ENCODE measurements around the gene GSS. TPM values are rescaled to one million over a fixed set of nuclear protein-coding genes. Genes with fewer than 3 reads are reported as not detected.

GSS gene
- total and polyA plus RNA-seq, 4 experiments from 2014 or later = 32.2 to 43.3 (median 39.8) TPM

DNA sequence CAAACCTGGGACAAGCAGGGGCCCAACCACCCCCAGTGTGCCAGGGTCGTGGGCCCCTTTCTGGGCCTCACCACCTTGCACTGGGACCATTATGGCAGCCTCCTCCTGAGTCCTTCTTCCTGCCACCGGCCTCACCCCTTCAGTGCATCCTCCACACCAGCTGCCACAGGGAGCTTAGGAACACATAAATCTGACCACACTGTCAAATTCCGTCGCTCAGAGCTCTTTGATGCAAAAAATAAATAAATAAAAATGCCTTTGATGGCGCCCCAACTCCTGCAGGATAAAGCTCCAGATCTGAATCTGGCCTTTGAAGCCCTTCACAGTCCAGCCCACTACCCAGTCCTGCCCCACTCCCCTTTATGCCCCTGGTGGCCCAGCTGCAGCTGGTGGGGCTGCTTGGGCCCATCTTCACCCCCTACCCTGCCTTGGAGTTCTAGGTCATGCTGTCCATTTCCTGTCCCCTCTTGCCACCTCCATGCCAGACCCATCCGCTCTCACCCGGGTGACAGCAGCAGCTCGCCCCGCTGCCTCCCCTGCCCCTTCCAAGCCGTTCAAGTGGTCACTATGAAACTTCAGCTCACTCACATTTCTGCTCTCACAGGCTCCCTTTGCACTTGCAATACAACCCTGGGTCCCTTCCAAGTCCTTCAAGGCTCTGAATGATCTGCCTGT lies 16.1 kb upstream of the GSS start:
- Mint-ChIP-seq H3K36me3 (no peaks in the 10 kb centered on the region), H3K4me1 (no peaks in the 10 kb centered on the region), H3K9me3 (no peaks in the 10 kb centered on the region), H3K4me3 (no peak overlapping the region), H3K27ac (peak overlapping the region in 1 of 7 donors; percentile 54), H3K27me3 (peaks cover 0 to 1% of the 10 kb centered on the region in 2 donors)
- Histone ChIP-seq H3K4me1 (ENCODE audit: insufficient read depth, low read length) (no peaks in the 10 kb centered on the region), H3K4me3 (ENCODE audit: low read length in 2 of 2) (no peak overlapping the region), H3K36me3 (ENCODE audit: insufficient read depth, low read length) (no peaks in the 10 kb centered on the region), H3K27me3 (ENCODE audit: insufficient read depth, low read length) (no peaks in the 10 kb centered on the region), H3K9me3 (ENCODE audit: control insufficient read depth in 1 of 2, low read length in 2 of 2) (no peaks in the 10 kb centered on the region), H3K27ac (ENCODE audit: low read depth, low read length) (no peak overlapping the region)
- intact Hi-C loops (cut with micrococcal nuclease) = no loop called here
- POLR2A ChIA-PET (ENCODE audit: partially characterized antibody) = no interaction called here
- no peak for DNase-seq
- CTCF ChIA-PET (ENCODE audit: partially characterized antibody) = no interaction called here

DNA sequence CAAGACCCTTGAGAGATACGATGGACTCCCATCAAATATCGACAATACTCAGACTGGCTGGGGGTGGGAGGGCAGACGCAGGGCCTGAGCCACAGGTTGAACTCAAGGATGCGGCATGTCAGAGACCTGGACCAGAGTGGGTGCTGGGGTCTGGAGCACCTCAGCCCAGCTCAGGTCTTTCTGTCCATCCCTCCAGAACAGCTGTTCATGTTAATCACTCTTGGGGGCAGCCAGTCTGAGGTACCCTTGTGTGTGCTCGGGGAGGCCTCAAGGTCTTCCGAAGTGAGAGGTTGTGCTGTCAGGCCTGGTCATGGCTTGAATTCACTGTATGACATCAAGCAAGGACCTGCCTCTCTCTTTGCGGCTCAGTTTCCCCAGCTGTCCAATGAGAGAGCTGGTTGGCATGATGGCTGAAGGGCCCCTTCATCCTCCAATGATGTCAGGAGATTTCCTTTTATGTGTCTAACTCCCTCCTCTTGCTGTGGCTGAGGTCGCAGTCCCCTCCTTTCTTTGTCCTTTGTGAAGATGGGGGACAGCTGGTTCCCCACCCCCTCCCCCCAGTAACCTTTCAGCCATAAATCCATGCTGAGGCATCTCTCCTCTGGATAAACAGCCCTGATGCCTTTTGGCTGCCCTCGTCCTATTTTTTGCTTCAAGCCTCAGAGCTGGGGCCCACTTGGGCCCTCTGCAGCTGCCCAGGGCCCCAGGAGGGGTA lies 15.4 kb upstream of the GSS start:
- H3K27ac Mint-ChIP-seq = no peak overlapping the region
- Histone ChIP-seq H3K27me3 (ENCODE audit: insufficient read depth, low read length) (no peaks in the 10 kb centered on the region), H3K27ac (ENCODE audit: low read depth, low read length) (no peak overlapping the region), H3K4me3 (ENCODE audit: low read length in 2 of 2) (no peak overlapping the region), H3K9me3 (ENCODE audit: control insufficient read depth in 1 of 2, low read length in 2 of 2) (no peaks in the 10 kb centered on the region), H3K4me1 (ENCODE audit: insufficient read depth, low read length) (no peaks in the 10 kb centered on the region), H3K36me3 (ENCODE audit: insufficient read depth, low read length) (no peaks in the 10 kb centered on the region)
- CTCF ChIA-PET (ENCODE audit: partially characterized antibody) = no interaction called here
- no peak overlapping the region for H3K4me3 Mint-ChIP-seq
- H3K27me3 Mint-ChIP-seq = peaks cover 0 to 1% of the 10 kb centered on the region in 2 donors
- intact Hi-C loops (cut with micrococcal nuclease) = no loop called here
- no peaks in the 10 kb centered on the region for H3K9me3 Mint-ChIP-seq
- H3K36me3 Mint-ChIP-seq = no peaks in the 10 kb centered on the region
- POLR2A ChIA-PET (ENCODE audit: partially characterized antibody) = no interaction called here
- DNase-seq = no peak
- no peaks in the 10 kb centered on the region for H3K4me1 Mint-ChIP-seq

DNA sequence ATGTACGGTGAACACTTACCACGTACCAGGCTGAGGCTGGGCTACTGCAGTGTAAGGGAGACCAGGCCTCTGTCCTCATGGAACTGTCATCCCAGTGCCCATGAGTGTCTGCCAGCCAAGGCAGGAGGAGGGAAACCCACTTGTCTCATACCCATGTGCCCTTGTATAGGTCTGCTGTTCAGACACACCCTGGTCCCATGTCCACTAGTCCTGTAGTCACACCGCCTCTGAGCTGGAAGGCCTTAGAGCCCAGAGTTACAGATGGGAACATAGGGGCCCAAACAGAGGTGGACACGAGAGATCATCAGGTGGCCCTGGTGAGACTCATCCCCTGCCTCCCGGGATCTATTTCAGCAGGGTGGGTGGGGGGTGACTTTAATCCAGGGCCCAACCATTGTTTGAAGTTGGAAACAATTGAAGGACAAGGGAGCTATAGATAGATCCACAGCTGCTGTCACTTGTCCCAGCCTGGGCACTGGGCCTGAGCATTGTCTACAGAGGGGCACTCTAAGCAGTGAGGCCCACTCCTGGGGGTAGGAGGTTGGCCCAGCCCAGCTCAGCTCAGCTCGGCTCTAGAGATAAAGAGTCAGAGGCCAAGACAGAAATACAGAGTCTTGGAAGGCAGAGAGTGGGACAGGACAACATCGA lies 14.7 kb upstream of the GSS start:
- POLR2A ChIA-PET (ENCODE audit: partially characterized antibody) = no interaction called here

DNA sequence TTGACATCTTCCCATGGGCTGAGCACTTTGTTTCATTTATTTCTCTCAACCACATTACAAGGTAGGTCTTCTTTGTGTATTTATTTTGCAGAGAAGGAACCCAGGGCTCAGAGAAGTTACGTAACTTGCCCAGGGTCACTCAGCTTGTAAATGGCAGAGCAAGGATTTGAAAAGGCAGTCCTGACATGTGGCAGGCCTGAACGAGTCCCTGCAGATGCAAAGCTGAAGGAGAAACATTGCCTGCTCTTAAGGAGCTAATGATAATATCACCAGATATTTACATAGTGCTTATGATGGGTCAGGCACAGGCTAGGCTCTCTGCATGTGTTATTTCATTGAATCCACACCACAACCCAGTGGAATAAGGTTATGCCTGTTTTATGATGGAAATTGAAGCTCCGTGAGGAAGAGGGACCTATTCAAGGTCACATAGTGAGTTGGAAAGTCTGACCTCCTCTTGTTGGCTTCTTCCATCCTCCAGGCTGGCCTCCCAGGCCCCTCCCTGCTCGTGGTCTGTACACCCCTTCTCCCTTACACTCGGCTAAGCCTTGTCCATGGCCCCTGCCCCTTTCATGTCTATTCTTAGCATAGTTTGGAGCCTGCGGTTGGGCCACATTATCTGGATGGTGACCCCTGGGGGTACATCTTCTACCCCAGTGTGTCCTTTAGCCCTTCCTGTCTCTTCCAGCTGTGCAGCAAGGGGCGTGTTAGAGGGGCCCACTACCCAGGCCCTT lies 12.6 kb upstream of the GSS start:
- Mint-ChIP-seq H3K27ac (no peak overlapping the region), H3K36me3 (no peaks in the 10 kb centered on the region), H3K27me3 (no peaks in the 10 kb centered on the region), H3K4me3 (no peak overlapping the region), H3K9me3 (no peaks in the 10 kb centered on the region), H3K4me1 (no peaks in the 10 kb centered on the region)
- Histone ChIP-seq H3K27ac (ENCODE audit: low read depth, low read length) (no peak overlapping the region), H3K4me3 (ENCODE audit: low read length in 2 of 2) (no peak overlapping the region), H3K9me3 (ENCODE audit: control insufficient read depth in 1 of 2, low read length in 2 of 2) (no peaks in the 10 kb centered on the region), H3K27me3 (ENCODE audit: insufficient read depth, low read length) (no peaks in the 10 kb centered on the region), H3K4me1 (ENCODE audit: insufficient read depth, low read length) (no peaks in the 10 kb centered on the region), H3K36me3 (ENCODE audit: insufficient read depth, low read length) (no peaks in the 10 kb centered on the region)
- ChIA-PET CTCF (ENCODE audit: partially characterized antibody) (interaction anchor here (0.7 kb wide), 1 partner anchor 85 kb away, joined by 3 read pairs; no protein-coding TSS in a partner anchor), POLR2A (ENCODE audit: partially characterized antibody) (no interaction called here)
- intact Hi-C loops (cut with micrococcal nuclease) = no loop called here
- DNase-seq = no peak

More for the DNA sequence above, 14.7 kb upstream of the GSS start:
- Histone ChIP-seq H3K27ac (ENCODE audit: low read depth, low read length) (no peak overlapping the region), H3K27me3 (ENCODE audit: insufficient read depth, low read length) (no peaks in the 10 kb centered on the region), H3K9me3 (ENCODE audit: control insufficient read depth in 1 of 2, low read length in 2 of 2) (no peaks in the 10 kb centered on the region), H3K4me1 (ENCODE audit: insufficient read depth, low read length) (no peaks in the 10 kb centered on the region), H3K36me3 (ENCODE audit: insufficient read depth, low read length) (no peaks in the 10 kb centered on the region), H3K4me3 (ENCODE audit: low read length in 2 of 2) (no peak overlapping the region)
- Mint-ChIP-seq H3K36me3 (no peaks in the 10 kb centered on the region), H3K27ac (no peak overlapping the region), H3K27me3 (peaks cover 0 to 1% of the 10 kb centered on the region in 2 donors), H3K4me3 (no peak overlapping the region), H3K4me1 (no peaks in the 10 kb centered on the region), H3K9me3 (no peaks in the 10 kb centered on the region)
- CTCF ChIA-PET (ENCODE audit: partially characterized antibody) = no interaction called here
- DNase-seq = no peak
- intact Hi-C loops (cut with micrococcal nuclease) = no loop called here

DNA sequence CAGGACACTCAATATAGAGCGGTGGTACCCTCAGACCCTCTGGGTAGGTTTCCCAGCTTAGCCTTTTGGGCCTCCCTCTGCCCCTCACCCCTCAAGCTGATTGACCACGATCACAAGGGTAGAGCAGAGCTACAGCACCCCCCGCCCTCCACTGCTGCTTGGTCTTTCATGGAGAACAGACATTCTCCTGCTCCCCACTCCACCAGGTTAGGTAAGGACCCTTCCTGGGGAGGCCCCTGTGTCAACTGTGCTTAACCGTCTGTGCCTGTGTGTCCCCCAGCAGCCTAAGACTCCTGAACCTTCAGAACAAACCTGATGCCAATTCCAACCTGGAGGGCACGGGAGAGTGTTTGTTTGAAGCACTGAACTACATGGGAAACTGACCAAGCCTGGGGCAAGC lies 11.8 kb upstream of the GSS start:
- H3K4me1 ChIP-seq (ENCODE audit: insufficient read depth, low read length) = no peaks in the 10 kb centered on the region
- H3K36me3 ChIP-seq (ENCODE audit: insufficient read depth, low read length) = no peaks in the 10 kb centered on the region
- no peaks in the 10 kb centered on the region for H3K27me3 ChIP-seq (ENCODE audit: insufficient read depth, low read length)
- POLR2A ChIA-PET (ENCODE audit: partially characterized antibody) = no interaction called here
- no peaks in the 10 kb centered on the region for H3K27me3 Mint-ChIP-seq
- no peak overlapping the region for H3K27ac Mint-ChIP-seq
- no peaks in the 10 kb centered on the region for H3K9me3 Mint-ChIP-seq
- H3K4me1 Mint-ChIP-seq = no peaks in the 10 kb centered on the region
- DNase-seq = no peak
- H3K36me3 Mint-ChIP-seq = no peaks in the 10 kb centered on the region
- CTCF ChIA-PET (ENCODE audit: partially characterized antibody) = interaction anchor here (0.7 to 0.9 kb wide), 2 partner anchors 12 to 84 kb away, joined by 3 read pairs; partner anchors contain the start of genes GSS and MYH7B
- H3K27ac ChIP-seq (ENCODE audit: low read depth, low read length) = no peak overlapping the region
- no peaks in the 10 kb centered on the region for H3K9me3 ChIP-seq (ENCODE audit: control insufficient read depth in 1 of 2, low read length in 2 of 2)
- intact Hi-C loops (cut with micrococcal nuclease) = no loop called here
- no peak overlapping the region for H3K4me3 Mint-ChIP-seq
- H3K4me3 ChIP-seq (ENCODE audit: low read length in 2 of 2) = no peak overlapping the region

DNA sequence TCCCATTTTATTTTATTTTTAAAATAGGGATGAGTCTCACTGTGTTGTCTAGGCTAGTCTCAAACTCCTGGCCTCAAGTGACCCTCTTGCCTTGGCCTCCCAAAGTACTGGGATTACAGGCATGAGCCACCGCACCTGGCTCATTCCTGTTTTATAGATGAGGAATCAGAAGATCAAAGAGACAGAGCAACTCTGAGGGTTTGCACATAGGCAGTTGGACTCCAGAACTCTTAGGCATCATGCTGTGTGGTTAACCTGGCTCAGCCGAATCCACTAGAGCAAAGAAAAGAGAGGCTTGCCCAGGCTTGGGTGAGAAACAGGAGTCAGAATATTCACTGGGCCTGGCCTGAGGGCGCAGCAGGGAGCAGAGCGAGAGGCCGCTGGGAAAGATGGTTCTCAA lies 9.4 kb upstream of the GSS start:
- Mint-ChIP-seq H3K4me3 (no peak overlapping the region), H3K27me3 (no peaks in the 10 kb centered on the region), H3K36me3 (no peaks in the 10 kb centered on the region), H3K4me1 (peaks cover 0 to 5% (median 2%) of the 10 kb centered on the region in 4 donors), H3K9me3 (no peaks in the 10 kb centered on the region), H3K27ac (peak overlapping the region in 2 of 7 donors; percentile 18 to 52)
- DNase-seq = no peak
- Histone ChIP-seq H3K4me3 (ENCODE audit: low read length in 2 of 2) (no peak overlapping the region), H3K36me3 (ENCODE audit: insufficient read depth, low read length) (no peaks in the 10 kb centered on the region), H3K9me3 (ENCODE audit: control insufficient read depth in 1 of 2, low read length in 2 of 2) (no peaks in the 10 kb centered on the region), H3K4me1 (ENCODE audit: insufficient read depth, low read length) (no peaks in the 10 kb centered on the region), H3K27ac (ENCODE audit: low read depth, low read length) (no peak overlapping the region), H3K27me3 (ENCODE audit: insufficient read depth, low read length) (no peaks in the 10 kb centered on the region)
- intact Hi-C loops (cut with micrococcal nuclease) = no loop called here
- ChIA-PET POLR2A (ENCODE audit: partially characterized antibody) (no interaction called here), CTCF (ENCODE audit: partially characterized antibody) (no interaction called here)

DNA sequence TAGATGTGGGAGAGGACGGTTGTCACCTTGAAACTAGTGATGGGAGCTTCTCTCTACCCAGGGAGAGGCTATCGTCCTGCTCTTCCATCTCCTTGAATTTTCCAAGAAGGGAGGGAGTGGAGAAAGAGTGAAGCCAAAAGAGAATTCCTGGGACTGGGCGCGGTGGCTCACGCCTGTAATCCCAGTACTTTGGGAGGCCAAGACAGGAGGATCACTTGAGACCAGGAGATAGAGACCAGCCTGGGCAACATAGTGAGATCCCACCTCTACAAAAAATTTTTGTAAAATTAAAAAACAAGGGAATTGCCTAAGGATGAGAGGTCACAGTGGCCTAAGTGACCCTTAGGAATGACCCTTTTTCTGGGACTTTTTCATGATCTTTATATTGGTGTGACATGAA lies 8.9 kb upstream of the GSS start:
- Histone ChIP-seq H3K9me3 (ENCODE audit: control insufficient read depth in 1 of 2, low read length in 2 of 2) (no peaks in the 10 kb centered on the region), H3K36me3 (ENCODE audit: insufficient read depth, low read length) (no peaks in the 10 kb centered on the region), H3K4me3 (ENCODE audit: low read length in 2 of 2) (no peak overlapping the region), H3K4me1 (ENCODE audit: insufficient read depth, low read length) (no peaks in the 10 kb centered on the region), H3K27me3 (ENCODE audit: insufficient read depth, low read length) (no peaks in the 10 kb centered on the region), H3K27ac (ENCODE audit: low read depth, low read length) (no peak overlapping the region)
- Mint-ChIP-seq H3K4me1 (peaks cover 0 to 5% (median 2%) of the 10 kb centered on the region in 4 donors), H3K27me3 (no peaks in the 10 kb centered on the region), H3K27ac (no peak overlapping the region), H3K36me3 (no peaks in the 10 kb centered on the region), H3K4me3 (no peak overlapping the region), H3K9me3 (no peaks in the 10 kb centered on the region)
- POLR2A ChIA-PET (ENCODE audit: partially characterized antibody) = no interaction called here
- intact Hi-C loops (cut with micrococcal nuclease) = no loop called here
- CTCF ChIA-PET (ENCODE audit: partially characterized antibody) = no interaction called here
- no peak for DNase-seq
